HL-60/S4 treated with phorbol 12-myristate 13-acetate at 8.2 ng/mL for 4 days and 3 days (cell line): ENCODE measurements around the gene TK2.
"Not testable (repeated sequence)": the region's sequence is repeated elsewhere in the genome, so short reads cannot be mapped to it uniquely, and the experiment has no call there.

ENCODE experiments used
- in situ Hi-C: fragments of 300-500 bp; cut with MboI; formaldehyde crosslinking; loops from 2 replicates; pipeline ENCODE4 v1.15.0; 2022; ENCODE audit warnings: low sequenced_read_pairs

Gene TK2

GRCh38 chr16:66549284-66550131 lies at the start of gene TK2:
TK2 (minus strand) TSS chr16:66550122; CDS start chr16:66550061, 61 bp downstream.
- in situ Hi-C loops, result no loop called here

GRCh38 chr16:66598111-66598510 lies 48.2 kb upstream of the TK2 start:
- in situ Hi-C loops, result no loop called here

GRCh38 chr16:66596986-66597848 lies 47.3 kb upstream of the TK2 start:
- in situ Hi-C loops, result no loop called here

- in situ Hi-C loops, result not testable (repeated sequence)
These were observed 46.6 kb upstream of the TK2 start for GRCh38 chr16:66596559-66596958.

- in situ Hi-C loops, result no loop called here
These were observed 44.8 kb upstream of the TK2 start for GRCh38 chr16:66594739-66595138.

GRCh38 chr16:66592814-66593213 lies 42.9 kb upstream of the TK2 start:
- in situ Hi-C loops, result no loop called here

- in situ Hi-C loops, result no loop called here
These were observed 42.3 kb upstream of the TK2 start for GRCh38 chr16:66592241-66592640.

- in situ Hi-C loops, result no loop called here
These were observed 41.1 kb upstream of the TK2 start for GRCh38 chr16:66591018-66591417.

- in situ Hi-C loops, result no loop called here
These were observed 40.4 kb upstream of the TK2 start for GRCh38 chr16:66590322-66590721.

- in situ Hi-C loops, result no loop called here
These were observed 39.2 kb upstream of the TK2 start for GRCh38 chr16:66588981-66589713.

- in situ Hi-C loops, result no loop called here
These were observed 38.1 kb upstream of the TK2 start for GRCh38 chr16:66587881-66588600.

- in situ Hi-C loops, result no loop called here
These were observed 35.7 kb upstream of the TK2 start for GRCh38 chr16:66585481-66586239.

- in situ Hi-C loops, result no loop called here
These were observed 31.5 kb upstream of the TK2 start for GRCh38 chr16:66581246-66581952.

- in situ Hi-C loops, result no loop called here
These were observed 30.8 kb upstream of the TK2 start for GRCh38 chr16:66580605-66581209.

- in situ Hi-C loops, result no loop called here
These were observed 29.0 kb upstream of the TK2 start, which contains the start of gene CMTM2 for GRCh38 chr16:66578651-66579531. CMTM2 (plus strand) TSS chr16:66579463; CDS start chr16:66579608, 145 bp downstream.

GRCh38 chr16:66576296-66576695 lies 26.4 kb upstream of the TK2 start:
- in situ Hi-C loops, result no loop called here

- in situ Hi-C loops, result no loop called here
These were observed 25.1 kb upstream of the TK2 start for GRCh38 chr16:66575060-66575459.

- in situ Hi-C loops, result no loop called here
These were observed 24.6 kb upstream of the TK2 start for GRCh38 chr16:66574531-66574930.
